HUES48 (cell line): ENCODE measurements around the gene MYL6.
A peak's percentile ranks its signal among the peaks of the same experiment; 100 is the strongest.
"Not testable (repeated sequence)": the region's sequence is repeated elsewhere in the genome, so short reads cannot be mapped to it uniquely, and the experiment has no call there.

Experiments
- H3K27ac ChIP-seq: one replicate; pipeline ENCODE4 v1.7.0; 2013; ENCODE audit warnings: low read depth, low read length, inconsistent platforms
- H3K27me3 ChIP-seq: 2 replicates; pipeline ENCODE4 v1.6.1; 2013; ENCODE audit warnings: mild to moderate bottlenecking, low read length; ENCODE audit not compliant: control insufficient read depth, insufficient read depth
- H3K36me3 ChIP-seq: 2 replicates; pipeline ENCODE4 v1.6.1; 2013; ENCODE audit warnings: low read length; ENCODE audit not compliant: control insufficient read depth, insufficient read depth
- H3K4me1 ChIP-seq: 2 replicates; pipeline ENCODE4 v1.6.1; 2013; ENCODE audit warnings: mild to moderate bottlenecking, low read length; ENCODE audit not compliant: control insufficient read depth, insufficient read depth
- H3K4me3 ChIP-seq: 2 replicates; pipeline ENCODE4 v1.5.1; 2013; ENCODE audit warnings: mild to moderate bottlenecking, low read depth, low read length
- H3K9ac ChIP-seq: 2 replicates; pipeline ENCODE4 v1.6.1; 2013; ENCODE audit warnings: mild to moderate bottlenecking, low read depth, low read length, moderate library complexity
- H3K9me3 ChIP-seq: 2 replicates; pipeline ENCODE4 v1.6.1; 2013; ENCODE audit warnings: low read length; ENCODE audit not compliant: control insufficient read depth, insufficient read depth

Gene MYL6

DNA sequence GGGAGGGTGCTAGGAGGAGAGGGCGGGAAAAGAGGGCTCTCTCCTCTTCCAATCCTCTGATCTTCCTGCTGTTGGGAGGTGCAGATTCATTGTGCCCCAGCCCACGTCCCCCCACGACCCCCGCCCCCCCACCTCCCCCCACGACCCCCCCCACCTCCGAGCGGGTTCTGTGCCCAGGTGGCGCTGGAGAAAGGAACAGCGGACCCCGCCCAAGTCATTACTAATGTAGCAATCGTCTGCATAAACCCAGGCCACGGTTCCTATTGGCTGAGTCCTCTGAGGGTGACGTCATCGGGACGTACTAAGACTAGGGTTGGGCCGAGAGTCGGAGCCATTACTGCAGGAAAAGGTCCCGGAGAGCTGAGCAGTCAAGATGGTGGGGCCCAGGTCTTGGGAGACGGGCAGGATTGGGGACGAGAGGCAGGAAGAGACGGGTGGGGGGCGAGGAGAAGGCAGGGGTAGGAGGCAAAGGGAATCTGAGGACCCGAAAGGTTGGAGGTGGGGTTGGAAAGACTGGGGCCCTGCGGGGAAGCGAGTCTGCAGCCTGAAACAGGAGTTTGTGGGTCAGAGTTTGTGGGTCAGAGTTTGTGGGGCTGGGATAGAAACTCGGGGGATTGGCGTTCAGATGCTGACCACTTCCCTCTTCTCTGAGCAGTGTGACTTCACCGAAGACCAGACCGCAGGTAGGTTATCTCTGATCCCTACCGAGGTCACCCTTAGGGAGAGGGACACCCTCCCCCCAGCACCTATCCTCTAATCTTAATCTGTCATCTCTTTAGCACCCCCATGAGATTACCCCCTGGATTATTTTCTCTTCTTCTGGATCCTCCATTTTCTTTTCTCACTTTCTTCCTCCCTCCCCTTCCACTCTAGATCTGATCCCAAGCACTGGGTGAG lies at the start of gene MYL6:
Gene MYL6 (plus strand): TSS at position 331 of the 897 bp plus-strand sequence. CDS start 43 bp downstream, at position 374.
- Histone ChIP-seq H3K9ac (peak within 1 kb of the TSS; percentile 95), H3K27me3 (no peaks in the 10 kb centered on the region), H3K4me3 (peak within 1 kb of the TSS; percentile 89), H3K36me3 (peaks cover 61% of the 10 kb centered on the region), H3K9me3 (no peaks in the 10 kb centered on the region), H3K27ac (peak within 1 kb of the TSS; percentile 94), H3K4me1 (peaks cover 36% of the 10 kb centered on the region)

DNA sequence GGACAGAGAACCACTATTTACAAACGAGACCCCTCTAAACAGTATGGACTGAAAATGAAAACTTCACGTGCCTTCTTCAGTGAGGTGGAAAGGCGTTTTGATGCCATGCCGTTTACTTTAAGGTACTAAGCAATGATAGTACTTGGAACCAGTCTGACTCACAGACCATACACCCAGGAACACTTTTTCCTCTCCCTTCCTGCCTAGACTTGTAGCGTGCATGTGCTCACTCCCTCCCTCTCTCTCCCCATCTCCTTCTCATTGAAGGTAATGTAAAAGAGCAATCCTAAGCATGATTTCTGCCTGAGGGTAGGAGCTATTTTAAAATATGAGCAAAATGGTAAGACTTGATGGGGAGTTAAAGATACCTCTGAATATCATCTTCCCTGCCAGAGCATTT lies 47.6 kb upstream of the MYL6 start:
- no peak overlapping the region for H3K9ac ChIP-seq
- H3K36me3 ChIP-seq = peaks cover 83% of the 10 kb centered on the region
- no peaks in the 10 kb centered on the region for H3K9me3 ChIP-seq
- peaks cover 7% of the 10 kb centered on the region; the same call in 1 of the 2 replicates for H3K4me1 ChIP-seq
- H3K27me3 ChIP-seq = no peaks in the 10 kb centered on the region
- no peak overlapping the region for H3K27ac ChIP-seq
- no peak overlapping the region for H3K4me3 ChIP-seq

DNA sequence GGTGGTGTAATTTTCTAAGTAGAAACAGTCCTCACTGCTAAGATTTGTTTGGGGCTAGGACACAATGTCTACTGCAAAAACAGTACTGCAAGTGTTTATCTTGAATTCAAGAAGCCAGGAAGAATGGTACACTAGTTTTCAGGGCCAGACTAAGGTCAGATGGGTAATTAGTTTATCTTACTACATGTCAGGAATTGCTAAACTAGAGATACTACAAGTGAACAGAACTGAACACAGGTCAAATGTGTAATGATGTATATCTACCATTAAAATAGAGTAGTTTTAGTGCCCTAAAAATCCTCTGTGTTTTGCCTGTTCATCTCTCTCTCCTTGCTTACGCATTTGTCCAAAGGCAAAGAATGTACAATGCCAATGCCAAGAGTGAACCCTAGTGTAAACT lies 44.1 kb upstream of the MYL6 start:
- no peak overlapping the region for H3K27ac ChIP-seq
- peaks cover 61% of the 10 kb centered on the region for H3K36me3 ChIP-seq
- no peak overlapping the region for H3K9ac ChIP-seq
- H3K4me3 ChIP-seq = no peak overlapping the region
- peaks cover 6% of the 10 kb centered on the region for H3K4me1 ChIP-seq
- no peaks in the 10 kb centered on the region for H3K9me3 ChIP-seq
- H3K27me3 ChIP-seq = no peaks in the 10 kb centered on the region

DNA sequence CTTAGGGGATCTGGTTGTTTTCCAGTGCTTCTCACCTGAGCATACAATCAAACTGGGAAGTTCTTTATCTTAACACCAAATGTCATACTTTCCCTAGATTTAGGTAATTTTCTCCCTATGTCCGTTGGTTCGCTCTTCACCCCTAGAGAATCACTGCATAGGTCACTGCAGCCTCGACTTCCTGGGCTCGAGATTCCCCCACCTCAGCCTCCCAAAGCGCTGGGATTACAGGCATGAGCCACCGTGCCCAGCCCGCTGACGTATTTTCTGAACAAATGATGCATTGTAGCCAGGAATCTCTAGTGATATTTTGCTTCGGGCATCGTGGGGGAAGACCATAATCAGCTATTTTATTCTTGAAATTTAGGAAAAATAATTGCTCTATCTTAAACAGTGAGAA lies 42.8 kb upstream of the MYL6 start:
- H3K4me3 ChIP-seq = peak overlapping the region; percentile 98
- no peaks in the 10 kb centered on the region for H3K9me3 ChIP-seq
- peaks cover 14% of the 10 kb centered on the region for H3K4me1 ChIP-seq
- peak overlapping the region; percentile 48 for H3K27ac ChIP-seq
- peak overlapping the region; percentile 99 for H3K9ac ChIP-seq
- H3K27me3 ChIP-seq = no peaks in the 10 kb centered on the region
- peaks cover 53% of the 10 kb centered on the region for H3K36me3 ChIP-seq

DNA sequence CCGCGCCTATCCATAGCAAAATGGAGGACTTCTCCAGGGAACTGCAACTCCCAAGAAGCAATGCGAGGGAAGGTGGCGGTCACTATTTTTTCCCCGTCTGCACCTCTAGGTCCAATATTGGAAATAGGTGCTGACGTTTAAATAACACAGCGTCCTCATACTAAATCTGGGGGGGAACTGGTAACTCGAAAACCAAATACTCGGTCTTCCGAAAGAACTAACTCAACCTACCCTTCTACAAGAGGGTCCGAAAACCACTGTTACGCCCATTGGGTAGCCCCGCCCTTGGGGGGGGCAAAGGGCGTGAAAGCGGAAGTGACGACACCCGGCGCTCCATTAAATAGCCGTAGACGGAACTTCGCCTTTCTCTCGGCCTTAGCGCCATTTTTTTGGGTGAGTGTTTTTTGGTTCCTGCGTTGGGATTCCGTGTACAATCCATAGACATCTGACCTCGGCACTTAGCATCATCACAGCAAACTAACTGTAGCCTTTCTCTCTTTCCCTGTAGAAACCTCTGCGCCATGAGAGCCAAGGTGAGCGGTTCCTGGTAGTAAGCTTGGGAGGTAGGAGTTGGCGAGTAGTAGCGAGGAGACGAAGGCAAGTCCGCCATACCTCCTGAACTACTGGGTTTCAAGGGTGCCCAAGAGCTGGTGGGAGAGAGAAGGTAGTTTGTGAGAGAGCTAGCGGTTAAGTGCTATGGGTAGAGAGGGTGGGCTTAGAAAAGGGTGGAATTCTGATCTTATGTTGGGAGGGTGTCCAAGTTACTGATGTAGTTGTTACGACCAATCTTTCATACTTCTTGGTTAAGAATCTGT lies 41.7 kb upstream of the MYL6 start, which contains the start of gene RPL41:
Gene RPL41 (plus strand): TSS at position 367 of the 815 bp plus-strand sequence.
- Histone ChIP-seq H3K36me3 (peaks cover 50% of the 10 kb centered on the region), H3K4me1 (peaks cover 14% of the 10 kb centered on the region), H3K9me3 (no peaks in the 10 kb centered on the region), H3K27me3 (no peaks in the 10 kb centered on the region), H3K9ac (peak within 1 kb of the TSS; percentile 99), H3K4me3 (peak within 1 kb of the TSS; percentile 98), H3K27ac (peak within 1 kb of the TSS; percentile 98)

DNA sequence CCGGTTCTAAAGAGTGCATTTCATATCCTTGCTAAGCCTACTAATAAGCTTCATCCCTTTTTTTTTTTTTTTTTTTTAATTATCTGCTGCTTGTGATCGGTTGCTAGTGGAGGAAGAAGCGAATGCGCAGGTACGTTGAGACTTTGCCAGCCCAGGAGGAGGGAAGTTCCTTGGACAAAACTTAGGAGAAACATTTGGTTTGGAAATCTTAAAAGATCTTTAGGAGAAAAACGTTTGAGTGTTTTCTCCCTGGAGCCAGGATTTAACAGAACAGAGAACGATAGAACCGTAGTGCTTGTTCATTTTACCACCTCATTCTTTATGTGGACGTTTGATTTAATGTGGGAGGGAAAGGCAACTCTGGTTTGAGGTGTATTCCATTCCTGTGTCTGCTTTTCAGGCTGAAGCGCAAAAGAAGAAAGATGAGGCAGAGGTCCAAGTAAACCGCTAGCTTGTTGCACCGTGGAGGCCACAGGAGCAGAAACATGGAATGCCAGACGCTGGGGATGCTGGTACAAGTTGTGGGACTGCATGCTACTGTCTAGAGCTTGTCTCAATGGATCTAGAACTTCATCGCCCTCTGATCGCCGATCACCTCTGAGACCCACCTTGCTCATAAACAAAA lies 41.0 kb upstream of the MYL6 start:
- Histone ChIP-seq H3K36me3 (peaks cover 48% of the 10 kb centered on the region), H3K4me3 (peak overlapping the region; percentile 98), H3K27ac (peak overlapping the region; percentile 98), H3K4me1 (peaks cover 14% of the 10 kb centered on the region), H3K9ac (peak overlapping the region; percentile 99)
- H3K9me3 ChIP-seq, H3K27me3 ChIP-seq: not testable (repeated sequence)

DNA sequence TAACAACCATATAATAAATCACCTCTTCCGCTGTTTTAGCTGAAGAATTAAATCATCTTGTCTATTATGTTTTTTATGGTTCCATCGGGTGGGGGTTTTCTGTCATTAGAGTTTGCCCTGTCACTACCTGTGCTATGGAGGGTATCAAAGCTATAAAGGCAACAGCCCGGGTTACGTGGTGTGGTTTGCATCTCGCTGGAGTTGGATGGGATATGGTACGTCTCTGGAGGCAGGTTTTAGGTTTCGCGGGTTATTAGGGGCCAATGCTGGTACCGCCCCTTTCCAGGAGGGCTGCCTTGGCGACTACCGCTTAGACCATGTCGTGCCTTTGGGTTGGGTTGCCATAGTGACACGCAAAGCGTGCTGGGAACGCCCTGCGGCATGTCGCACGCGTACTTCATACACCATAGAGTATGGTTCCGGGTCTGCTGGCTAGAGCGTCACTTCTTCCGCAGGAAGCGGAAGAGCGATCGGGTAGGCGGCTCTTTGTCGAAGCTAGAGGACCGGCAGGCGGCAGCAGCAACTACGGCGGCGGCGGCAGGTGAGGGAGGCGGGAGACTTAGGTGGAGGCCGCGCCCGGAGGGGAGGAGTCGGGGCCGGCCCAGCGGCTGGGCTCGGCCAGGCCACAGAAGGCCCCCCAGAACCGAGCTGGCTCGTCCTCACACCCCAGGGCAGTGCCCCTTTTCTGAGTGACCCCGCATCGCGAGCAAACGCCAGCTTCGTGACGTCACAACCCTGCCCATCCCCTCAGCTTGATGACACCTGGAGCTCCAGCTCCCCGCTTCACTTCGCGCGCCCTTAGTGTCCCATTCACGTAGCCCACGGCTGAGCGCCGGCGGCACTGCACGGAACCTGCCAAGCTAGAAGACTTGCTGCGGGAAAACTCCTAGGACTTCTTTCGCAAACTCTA lies 40.1 kb upstream of the MYL6 start, which contains the start of gene ZC3H10:
Gene ZC3H10 (plus strand): TSS at position 489 of the 910 bp plus-strand sequence. CDS start 2,297 bp downstream, outside the sequence.
- Histone ChIP-seq H3K4me1 (peaks cover 14% of the 10 kb centered on the region), H3K27me3 (no peaks in the 10 kb centered on the region), H3K36me3 (peaks cover 40% of the 10 kb centered on the region), H3K4me3 (peak within 1 kb of the TSS; percentile 98), H3K9ac (peak within 1 kb of the TSS; percentile 99), H3K27ac (peak within 1 kb of the TSS; percentile 98), H3K9me3 (no peaks in the 10 kb centered on the region)

DNA sequence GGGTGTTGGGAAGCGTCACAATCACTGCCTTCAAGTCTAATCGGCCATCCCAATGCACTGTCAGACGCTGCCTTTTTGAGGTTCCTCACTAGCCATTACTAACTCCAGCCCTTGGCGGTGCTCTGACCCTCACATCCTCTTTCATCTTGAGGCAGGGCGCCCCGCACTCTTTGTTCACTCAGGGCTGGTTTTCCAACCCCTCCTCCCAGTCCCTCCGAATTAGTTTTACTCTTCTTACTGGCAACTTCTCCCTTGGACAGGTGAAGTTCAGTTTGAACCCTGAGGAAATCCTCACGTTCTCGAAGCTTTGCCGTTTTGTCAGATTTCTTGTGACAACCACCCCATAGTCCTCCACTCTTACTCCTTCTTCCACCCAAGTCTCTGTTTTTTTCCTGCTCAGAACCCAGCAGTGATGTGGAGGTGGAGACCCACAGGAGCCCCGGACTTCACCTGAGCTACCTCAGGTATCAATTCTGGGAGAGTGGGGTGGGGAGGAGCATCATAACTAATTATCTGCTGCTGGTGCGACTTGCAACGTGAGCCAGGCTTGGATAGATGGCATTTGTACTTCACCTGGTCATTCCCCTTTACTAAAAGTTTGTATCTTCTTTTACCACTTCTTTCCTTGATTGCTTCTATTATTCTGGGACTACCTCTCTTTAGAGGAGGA lies 39.3 kb upstream of the MYL6 start:
- Histone ChIP-seq H3K4me1 (peaks cover 14% of the 10 kb centered on the region), H3K4me3 (peak overlapping the region; percentile 98), H3K36me3 (peaks cover 32% of the 10 kb centered on the region), H3K9me3 (no peaks in the 10 kb centered on the region), H3K27ac (peak overlapping the region; percentile 84), H3K9ac (peak overlapping the region; percentile 58), H3K27me3 (no peaks in the 10 kb centered on the region)

DNA sequence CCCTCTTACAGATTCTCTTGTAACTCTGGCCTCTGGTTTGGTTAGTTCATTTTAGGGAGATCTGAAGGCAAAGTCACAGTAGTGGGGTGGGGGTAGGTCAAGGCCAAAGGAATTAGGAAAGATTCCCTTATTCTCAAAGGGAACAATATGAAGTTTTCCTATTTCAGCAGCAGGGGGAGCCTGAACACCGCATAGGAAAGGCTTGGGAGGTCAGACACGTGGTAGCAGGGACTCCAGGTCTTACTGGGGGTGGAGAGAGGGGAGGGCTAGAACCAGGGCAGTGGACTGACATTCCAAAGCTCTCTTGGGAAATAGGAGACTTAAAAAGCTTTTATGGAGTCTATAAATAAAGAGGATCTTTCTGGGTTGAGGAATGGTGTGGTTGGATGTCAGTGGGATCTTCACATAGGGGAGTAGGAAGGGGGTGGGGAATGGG lies 38.8 kb upstream of the MYL6 start:
- Histone ChIP-seq H3K9me3 (no peaks in the 10 kb centered on the region), H3K27me3 (no peaks in the 10 kb centered on the region), H3K27ac (peak overlapping the region; percentile 84), H3K36me3 (peaks cover 28% of the 10 kb centered on the region), H3K4me1 (peaks cover 14% of the 10 kb centered on the region), H3K9ac (0 out of 2 replicates have a peak overlapping the region, but pooled peaks have one; percentile 58), H3K4me3 (peak overlapping the region; percentile 98)
